ENCODE data around the gene KRT32.
"Not testable (repeated sequence)": the region's sequence is repeated elsewhere in the genome, so short reads cannot be mapped to it uniquely, and the experiment has no call there.

The KRT32 gene

DNA sequence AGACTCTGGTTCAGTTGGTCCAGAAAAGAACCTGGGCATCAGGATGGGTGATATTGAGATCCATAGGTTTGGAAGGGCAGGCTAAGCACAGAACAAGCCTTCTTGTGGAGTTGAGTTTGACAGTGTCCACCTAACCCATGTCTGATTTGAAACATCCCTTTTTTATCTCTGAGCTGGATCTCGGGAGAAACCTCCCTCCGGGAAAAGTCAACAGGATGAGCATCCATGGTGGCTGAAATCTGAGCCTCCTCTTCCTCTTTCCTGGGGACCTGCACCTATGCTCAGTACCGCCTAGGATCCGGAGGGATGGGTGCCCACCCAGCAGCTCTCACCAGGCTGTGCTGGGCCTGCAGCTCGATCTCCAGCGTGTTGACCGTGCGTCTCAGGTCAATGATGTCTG lies 3.4 kb downstream of the KRT32 start:
- DNase-seq: no peak

DNA sequence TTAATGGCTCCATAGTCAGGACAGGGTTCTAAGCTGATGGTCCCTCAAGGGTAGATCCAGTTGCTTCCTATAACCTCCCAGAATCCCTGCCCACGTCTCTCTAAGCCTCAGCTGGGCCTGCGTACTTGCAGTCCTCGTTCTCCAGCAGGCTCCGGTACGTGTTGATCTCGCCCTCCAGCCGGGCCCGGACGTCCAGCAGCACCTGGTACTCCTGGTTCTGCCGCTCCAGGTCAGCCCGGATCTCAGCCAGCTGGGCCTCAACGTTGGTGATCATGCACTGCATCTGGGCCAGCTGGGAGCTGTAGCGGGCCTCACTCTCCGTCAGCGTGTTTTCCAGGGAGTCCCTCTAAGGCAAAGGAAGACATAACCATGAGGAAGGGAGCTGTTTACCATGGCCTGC lies 4.5 kb downstream of the KRT32 start:
- DNase-seq: no peak

DNA sequence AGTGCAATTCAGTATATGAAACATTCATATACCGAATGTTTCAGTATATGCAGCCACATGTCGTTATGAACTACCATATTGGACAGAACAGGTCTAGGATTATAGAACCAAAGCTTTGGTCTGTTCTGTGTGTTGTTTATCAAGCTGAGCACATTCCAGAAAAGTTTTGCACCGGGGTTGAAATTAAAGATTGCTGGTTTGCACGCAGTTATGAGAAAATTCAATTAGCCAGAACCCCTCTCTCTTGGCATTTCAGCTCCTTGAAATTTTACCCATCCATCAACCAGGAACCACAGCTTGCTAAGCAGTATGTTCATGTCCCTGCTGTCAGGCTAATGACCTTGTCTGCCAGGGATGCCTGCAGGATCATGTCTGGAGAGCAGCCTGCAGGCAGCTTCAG lies 9.5 kb downstream of the KRT32 start:
- no peak for DNase-seq

DNA sequence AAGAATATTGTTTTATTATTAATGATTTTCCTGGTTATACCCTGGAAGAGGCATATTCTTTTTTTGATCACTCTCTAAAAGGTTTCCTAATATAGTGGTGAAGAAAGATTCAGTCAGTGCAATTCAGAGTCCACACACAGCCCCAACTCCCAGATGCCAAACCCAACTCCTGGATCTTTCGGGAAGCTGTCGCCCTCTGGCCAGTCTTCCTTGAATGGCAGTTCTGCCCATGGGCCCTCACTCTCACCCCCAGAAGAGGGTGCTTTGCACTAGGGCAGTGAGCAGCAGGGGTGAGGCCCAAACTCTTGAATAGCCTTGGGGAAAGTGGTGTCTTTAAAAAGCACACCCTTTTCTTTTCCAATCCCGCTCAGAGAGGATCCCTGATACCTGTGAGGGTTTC lies 11.0 kb downstream of the KRT32 start:
- no peak for DNase-seq

- DNase-seq: no peak
Measured at GRCh38 chr17:41455236-41455635, 11.9 kb downstream of the KRT32 start.

DNA sequence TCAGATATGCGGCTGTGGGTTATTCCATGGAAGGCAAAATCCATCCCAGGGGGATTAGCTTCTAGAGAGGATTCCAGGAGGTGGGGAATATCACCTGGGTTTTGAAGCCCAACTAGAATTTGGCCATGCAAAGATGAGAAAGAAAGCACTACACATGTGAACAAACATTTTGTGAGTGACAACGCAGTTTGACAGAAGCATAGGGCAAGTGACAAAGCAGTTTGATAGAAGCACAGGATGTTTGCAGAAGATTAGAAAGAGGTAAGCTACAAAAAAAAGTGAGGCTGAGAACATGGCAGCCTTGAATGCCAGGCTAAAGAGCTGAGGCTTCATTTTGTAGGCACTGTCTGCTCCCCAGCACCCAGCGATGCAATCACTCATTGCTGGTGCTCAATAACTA lies 14.1 kb downstream of the KRT32 start:
- DNase-seq: no peak

DNA sequence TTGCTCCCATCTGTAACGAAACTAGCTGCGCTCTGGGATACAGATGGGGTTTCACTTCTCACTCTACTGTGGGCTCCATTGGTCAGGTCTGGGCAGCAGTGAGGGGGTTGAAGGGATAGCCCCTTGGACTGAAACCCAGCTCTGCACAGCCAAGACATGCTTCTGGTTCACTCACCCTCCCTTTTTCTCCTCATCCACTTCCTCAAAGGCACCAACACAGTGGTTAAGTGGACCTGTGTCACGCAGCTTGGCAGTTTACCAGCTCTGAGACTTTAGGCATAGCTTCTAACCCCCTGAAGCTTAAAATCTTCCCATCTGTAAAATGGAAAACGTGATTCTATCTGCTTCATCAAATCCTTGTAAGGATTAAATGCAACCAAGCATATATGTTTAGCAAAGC lies 14.9 kb downstream of the KRT32 start:
- DNase-seq: no peak

- no peak for DNase-seq
Measured at GRCh38 chr17:41451154-41451728, 15.9 kb downstream of the KRT32 start.

DNA sequence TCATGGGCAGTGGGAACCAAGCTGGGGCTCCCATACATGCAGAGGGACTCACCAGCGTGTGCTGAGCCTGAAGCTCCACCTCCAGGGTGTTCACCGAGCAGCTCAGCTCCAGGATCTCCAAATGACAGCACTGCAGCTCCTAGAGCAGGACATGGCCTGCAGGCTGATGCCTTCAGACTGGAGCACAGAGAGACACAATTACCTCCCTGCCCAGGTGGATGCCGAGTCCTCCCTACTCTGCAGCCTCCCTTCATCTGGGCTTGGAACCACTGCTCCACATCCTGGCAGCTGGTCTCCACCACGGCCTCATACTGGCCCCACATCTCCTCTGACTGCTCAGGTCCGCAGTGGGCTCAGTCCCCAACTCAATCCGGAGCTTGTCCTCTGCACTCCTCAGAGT lies 18.2 kb downstream of the KRT32 start:
- DNase-seq: no peak

DNA sequence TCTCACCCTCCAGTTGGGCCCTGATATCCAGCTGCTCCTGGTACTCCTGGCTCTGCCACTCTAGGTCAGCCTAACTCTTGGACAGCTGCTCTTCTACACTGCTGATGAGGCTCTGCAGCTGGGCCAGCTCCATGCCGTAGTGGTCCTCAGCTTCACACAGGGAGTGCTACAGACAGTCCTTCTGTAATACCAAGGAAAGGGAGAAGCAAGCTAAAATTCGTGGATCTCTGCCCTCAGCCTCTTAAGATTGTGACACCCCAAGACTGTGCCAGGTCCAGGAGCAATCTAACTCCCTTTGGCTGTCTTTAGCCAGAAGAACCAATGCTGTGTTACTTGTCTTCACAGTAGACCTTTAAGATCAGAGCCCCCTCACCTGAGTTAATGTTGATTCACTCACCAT lies 18.7 kb downstream of the KRT32 start:
- DNase-seq: no peak

DNA sequence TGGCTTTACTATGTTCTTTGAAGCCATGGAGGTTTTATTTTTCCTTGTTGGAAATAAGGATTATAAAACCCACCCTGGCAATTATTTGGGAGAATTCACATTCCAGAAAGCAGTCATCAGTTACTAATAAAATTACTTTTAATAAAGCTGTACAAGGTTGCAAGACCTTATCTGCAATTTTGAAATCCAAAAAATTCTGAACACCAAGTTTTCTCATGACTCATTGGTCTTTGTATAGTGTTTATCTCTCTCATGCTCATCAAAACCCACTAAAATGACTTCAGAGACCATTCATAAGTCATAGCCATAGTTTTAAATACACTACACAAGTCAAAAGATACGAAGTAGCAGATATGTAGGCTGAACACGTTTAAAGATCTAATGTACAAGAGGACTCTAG lies 20.4 kb downstream of the KRT32 start:
- DNase-seq: no peak

- no peak for DNase-seq
Measured at GRCh38 chr17:41444640-41445039, 22.5 kb downstream of the KRT32 start.

DNA sequence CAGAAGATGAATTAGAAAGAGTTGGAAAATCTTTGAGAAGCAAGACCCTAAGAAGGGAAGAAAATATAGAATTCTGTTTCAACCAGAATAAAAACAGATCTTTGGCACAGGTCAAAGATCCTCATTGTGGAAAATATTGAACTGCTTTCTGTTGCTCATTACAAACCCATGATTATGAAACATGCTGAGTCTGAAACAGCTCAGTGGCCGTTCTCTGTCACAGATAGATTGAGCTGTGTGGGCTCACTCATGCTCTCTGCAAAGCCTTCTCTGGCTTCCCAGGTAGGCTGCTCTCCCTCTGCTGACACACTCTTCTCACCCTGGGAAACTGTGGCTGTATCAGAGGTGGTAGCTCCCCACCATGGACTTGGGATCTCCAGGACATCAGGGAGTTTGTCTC lies 23.0 kb downstream of the KRT32 start:
- DNase-seq: no peak

- DNase-seq: no peak
Measured at GRCh38 chr17:41442739-41443138, 24.4 kb downstream of the KRT32 start.

DNA sequence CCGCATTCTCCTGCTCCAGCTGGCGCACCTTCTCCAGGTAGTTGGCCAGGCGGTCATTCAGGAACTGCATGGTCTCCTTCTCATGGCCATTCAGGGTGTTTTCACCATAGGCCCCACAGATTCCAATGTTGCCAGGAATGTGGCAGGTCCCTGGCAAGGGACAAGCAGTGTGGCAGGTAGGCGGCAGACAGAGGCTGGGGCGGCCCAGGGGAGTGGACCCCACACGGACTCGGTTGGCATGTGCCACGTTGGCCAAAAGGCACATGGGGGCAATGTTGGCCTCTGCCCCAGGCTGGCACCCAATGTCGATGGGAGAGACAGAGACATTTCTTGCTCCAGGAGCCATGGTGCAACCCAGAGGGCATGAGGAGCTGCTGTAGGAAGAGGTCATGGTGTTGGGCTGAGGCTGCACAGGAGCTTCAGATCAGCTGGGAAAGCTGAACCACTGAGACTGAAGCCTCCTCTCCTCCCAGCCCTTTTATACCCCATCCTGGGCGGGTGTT lies 26.6 kb downstream of the KRT32 start, which contains the start of gene KRT38:
KRT38 (minus strand) TSS at position 453 of the 503 bp plus-strand sequence; CDS start at position 391, 62 bp downstream.
- DNase-seq: no peak

- no peak for DNase-seq
Measured at GRCh38 chr17:41439375-41439774, 27.8 kb downstream of the KRT32 start.

DNA sequence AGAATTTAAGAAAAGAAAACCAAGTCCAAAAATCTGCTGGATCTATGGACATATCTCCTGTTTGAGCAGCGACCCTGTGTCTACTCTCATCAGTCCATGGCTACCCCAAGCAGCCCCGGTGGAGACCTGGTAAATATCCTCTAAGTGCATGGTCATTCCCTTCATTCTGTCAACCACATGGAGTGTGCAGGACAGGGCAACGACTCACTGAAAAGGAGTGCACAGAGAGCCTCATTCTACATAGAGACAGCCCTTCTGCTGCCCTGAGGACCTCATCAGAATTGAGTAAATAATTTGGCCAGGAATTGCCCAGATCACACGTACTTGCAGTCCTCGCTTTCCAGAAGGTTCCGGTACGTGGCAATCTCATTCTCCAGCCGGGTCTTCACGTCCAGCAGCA lies 29.4 kb downstream of the KRT32 start:
- no peak for DNase-seq

DNA sequence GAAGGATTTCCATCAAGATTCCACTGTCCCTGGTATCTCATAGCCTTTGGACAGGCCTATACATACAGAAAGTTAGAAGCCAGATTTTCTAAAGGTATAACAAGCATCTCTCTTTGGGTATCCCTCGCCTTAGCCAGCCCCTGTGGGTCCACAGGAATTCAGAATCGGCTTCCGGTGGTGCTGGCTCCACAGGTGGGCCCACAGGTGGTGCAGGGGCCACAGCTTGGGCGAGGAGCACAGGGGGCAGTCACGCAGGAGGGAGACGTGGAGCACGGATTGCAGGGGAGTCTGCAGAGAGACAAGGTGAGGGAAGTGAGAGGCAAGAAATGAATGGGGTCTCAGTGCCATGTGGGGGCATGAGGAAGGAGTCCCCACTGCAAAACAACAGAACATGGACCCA lies 29.9 kb downstream of the KRT32 start:
- DNase-seq: no peak

DNA sequence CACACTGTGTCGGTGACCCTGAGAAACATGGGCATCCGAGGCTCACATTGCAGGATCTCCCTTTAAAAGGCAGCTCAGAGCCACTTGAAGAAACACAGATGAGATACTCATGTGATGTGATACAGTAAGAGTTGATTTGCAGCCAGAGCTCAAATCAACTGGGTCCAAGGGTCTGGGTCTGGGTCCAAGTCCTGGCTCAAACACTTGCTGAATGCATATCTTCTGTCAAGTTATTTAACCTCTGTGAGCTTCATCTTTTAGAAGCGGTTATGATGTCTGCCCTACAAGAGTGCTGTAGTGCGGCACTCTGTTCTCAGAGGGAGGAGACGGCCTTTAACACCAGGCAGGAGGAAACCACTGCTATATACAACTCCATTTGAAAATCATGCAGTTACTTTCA lies 32.8 kb downstream of the KRT32 start:
- DNase-seq: no peak

DNA sequence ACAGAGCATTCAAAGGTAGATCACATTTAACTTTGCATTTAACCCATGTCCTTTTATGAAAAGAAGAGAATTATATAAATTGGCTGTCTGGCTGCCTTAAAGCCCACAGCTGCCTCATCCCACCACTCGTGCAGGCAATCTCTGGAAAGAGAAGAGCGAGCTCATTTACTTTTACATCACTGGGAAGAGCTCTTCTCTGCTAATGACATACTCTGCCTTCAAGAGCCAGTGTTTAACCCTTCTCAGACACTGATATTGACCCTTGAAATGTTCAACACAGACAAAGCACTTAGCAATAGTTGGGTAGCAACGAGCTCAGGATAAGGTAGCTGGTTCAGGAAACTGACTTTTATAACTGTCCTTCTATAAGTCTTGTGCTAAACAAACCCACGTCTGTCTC lies 33.2 kb downstream of the KRT32 start:
- DNase-seq: no peak

DNA sequence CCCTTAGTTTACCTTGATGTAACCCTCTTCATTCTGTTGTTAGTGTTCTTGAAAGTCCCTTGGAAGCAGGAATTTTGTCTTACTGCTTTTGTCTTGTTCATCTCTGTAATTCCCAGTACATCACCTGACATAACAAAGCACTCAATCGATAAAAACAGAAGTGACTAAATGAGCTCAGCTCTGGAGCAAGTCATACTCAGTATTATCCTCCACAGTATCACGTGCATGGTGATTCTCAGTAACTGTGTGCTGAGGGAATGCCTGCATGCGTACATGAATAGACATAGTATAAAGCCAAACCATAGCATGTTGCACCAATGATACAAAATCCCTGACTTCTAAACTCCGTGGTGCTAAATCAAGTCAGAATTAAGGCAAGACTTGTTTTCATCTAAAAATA lies 33.6 kb downstream of the KRT32 start:
- no peak for DNase-seq

DNA sequence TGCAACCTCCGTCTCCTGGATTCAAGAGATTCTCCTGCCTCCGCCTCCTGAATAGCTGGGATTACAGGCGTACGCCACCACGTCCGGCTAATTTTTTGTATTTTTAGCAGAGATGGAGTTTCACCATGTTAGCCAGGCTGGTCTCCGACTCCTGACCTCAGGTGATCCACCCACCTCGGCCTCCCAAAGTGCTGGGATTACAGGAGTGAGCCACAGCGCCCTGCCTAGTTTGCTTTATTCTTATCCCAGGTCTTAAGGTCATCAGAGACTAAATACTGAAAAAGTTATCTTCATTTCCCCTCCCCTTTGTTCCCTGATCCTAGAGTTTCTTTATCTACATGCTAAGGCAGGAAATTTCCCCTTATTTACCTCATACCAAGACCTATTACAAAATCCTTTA lies 36.8 kb downstream of the KRT32 start:
- not testable (repeated sequence) for DNase-seq

DNA sequence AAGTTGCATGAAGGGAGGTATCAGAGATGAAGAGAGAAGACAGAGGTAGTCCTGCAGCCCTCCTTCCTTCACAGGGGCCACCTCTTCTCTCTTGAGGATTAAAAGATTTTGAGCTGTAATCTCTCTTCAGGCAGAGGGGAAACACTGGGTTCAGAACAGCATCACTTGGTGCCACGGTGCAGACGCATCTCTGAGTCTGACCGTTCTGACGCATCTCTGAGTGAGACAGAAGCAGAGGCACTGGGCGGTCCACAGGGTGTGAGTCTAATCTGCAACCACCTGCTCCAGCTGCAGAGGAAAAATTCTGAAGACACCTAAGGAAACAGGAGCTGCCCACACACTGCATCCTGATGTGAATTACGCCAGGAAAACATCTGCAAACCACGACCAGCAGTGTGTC lies 37.5 kb downstream of the KRT32 start:
- no peak for DNase-seq

GRCh38 chr17:41428591-41429291 lies 38.4 kb downstream of the KRT32 start:
- DNase-seq: no peak

- no peak for DNase-seq
Measured at GRCh38 chr17:41424111-41424635, 43.0 kb downstream of the KRT32 start, which contains the start of gene KRT37. Gene KRT37 (minus strand): TSS chr17:41424585. CDS start chr17:41424523, 62 bp downstream.

Data from activated CD4-positive, alpha-beta T cell treated with anti-CD3 and anti-CD28 coated beads for 4 hours (primary cell).